ENCODE results near the gene NEURL1.
"Not testable (repeated sequence)": the region's sequence is repeated elsewhere in the genome, so short reads cannot be mapped to it uniquely, and the experiment has no call there.

Gene NEURL1

GRCh38 chr10:103620891-103621782 is 127.6 kb downstream of the NEURL1 start:
- DNase-seq, result peak in 1 of 51 donors; percentile 41

- DNase-seq, result peak in 17 of 51 donors; percentile 11 to 55 (median 35)
Measured at GRCh38 chr10:103621783-103622125, 128.2 kb downstream of the NEURL1 start.

- DNase-seq, result no peak
Measured at GRCh38 chr10:103622286-103622685, 128.8 kb downstream of the NEURL1 start.

- no peak for DNase-seq
Measured at GRCh38 chr10:103622935-103623574, 129.6 kb downstream of the NEURL1 start.

GRCh38 chr10:103626178-103626577 is 132.7 kb downstream of the NEURL1 start:
- peak in 22 of 51 donors; percentile 10 to 66 (median 30) for DNase-seq

- no peak for DNase-seq
Measured at GRCh38 chr10:103627111-103627892, 133.8 kb downstream of the NEURL1 start.

GRCh38 chr10:103627893-103628292 is 134.4 kb downstream of the NEURL1 start:
- DNase-seq, result no peak

GRCh38 chr10:103629581-103629980 is 136.1 kb downstream of the NEURL1 start:
- DNase-seq, result no peak

GRCh38 chr10:103630156-103630555 is 136.7 kb downstream of the NEURL1 start:
- peak in 2 of 51 donors; percentile 16 to 19 for DNase-seq

- no peak for DNase-seq
Measured at GRCh38 chr10:103632247-103632642, 138.7 kb downstream of the NEURL1 start.

GRCh38 chr10:103632871-103633270 is 139.4 kb downstream of the NEURL1 start:
- not testable (repeated sequence) for DNase-seq

- no peak for DNase-seq
Measured at GRCh38 chr10:103633846-103634245, 140.3 kb downstream of the NEURL1 start.

GRCh38 chr10:103635580-103635979 is 142.1 kb downstream of the NEURL1 start:
- DNase-seq, result no peak

- DNase-seq, result peak in 2 of 51 donors; percentile 28 to 35
Measured at GRCh38 chr10:103636492-103636891, 143.0 kb downstream of the NEURL1 start.

- peak in 4 of 51 donors; percentile 12 to 27 (median 20) for DNase-seq
Measured at GRCh38 chr10:103637011-103637410, 143.5 kb downstream of the NEURL1 start.

- DNase-seq, result peak in 34 of 51 donors; percentile 16 to 80 (median 59)
Measured at GRCh38 chr10:103637927-103638557, 144.5 kb downstream of the NEURL1 start.

GRCh38 chr10:103638948-103639347 is 145.4 kb downstream of the NEURL1 start:
- no peak for DNase-seq

GRCh38 chr10:103640436-103641181 is 147.1 kb downstream of the NEURL1 start:
- no peak for DNase-seq

GRCh38 chr10:103641326-103641725 is 147.8 kb downstream of the NEURL1 start:
- DNase-seq, result no peak

Measured in hypothalamus (tissue), 51 donors.